Anterior cingulate cortex (tissue), 58 donors: ENCODE data around the gene KIF6.
"Not testable (repeated sequence)": the region's sequence is repeated elsewhere in the genome, so short reads cannot be mapped to it uniquely, and the experiment has no call there.

ENCODE experiments used
- DNase-seq, 58 donors: peaks; one replicate each; lab custom pipeline; 2025; lab: John Stamatoyannopoulos, UW

Gene KIF6

GRCh38 chr6:39714802-39715201, 10.4 kb downstream of the KIF6 start:
- DNase-seq: peak in 5 of 58 donors; percentile 9 to 85 (median 19)

GRCh38 chr6:39707962-39708683, 17.1 kb downstream of the KIF6 start:
- DNase-seq: no peak

DNA sequence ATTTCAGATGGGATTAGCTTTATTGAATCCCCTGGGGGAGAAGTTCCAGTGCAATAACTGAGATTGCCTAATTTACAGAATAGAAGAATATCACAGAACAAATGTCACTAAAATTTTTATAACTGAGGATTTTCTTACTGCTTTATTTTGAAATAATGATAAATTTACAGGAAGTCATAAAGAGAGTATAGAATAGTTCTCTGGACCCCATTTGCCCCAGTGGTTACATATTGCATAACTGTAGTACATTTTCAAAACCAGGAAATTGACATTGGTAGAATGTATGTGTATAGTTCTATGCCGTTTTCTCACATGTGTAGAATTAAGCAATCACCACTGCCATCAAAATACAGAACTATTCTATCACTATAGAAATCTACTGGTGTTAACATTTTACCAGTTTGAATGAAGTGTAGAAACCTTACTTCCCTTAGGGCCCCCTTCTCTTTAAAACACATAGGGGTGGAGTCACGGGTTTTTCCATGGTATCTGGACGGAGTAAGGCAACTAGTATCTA, 18.3 kb downstream of the KIF6 start:
- DNase-seq: no peak

DNA sequence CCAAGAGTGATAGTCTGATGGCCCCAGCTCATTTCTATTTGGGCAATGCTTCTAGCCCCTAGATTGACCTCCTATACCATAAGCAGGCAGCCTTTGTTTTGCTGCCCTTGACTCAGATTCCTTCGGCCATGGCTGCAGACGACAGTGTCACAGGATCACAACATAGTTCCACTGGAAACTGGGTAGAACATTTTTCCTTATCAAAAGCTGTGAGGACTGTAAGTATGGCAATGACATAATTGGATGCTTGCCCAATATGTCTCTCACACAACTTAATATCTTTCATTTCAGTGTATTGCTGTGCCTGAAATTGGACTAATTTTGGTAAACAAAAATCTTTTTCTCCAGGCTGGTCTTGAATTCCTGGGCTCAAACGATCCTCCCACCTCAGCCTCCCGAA, 22.9 kb downstream of the KIF6 start:
- DNase-seq: no peak

DNA sequence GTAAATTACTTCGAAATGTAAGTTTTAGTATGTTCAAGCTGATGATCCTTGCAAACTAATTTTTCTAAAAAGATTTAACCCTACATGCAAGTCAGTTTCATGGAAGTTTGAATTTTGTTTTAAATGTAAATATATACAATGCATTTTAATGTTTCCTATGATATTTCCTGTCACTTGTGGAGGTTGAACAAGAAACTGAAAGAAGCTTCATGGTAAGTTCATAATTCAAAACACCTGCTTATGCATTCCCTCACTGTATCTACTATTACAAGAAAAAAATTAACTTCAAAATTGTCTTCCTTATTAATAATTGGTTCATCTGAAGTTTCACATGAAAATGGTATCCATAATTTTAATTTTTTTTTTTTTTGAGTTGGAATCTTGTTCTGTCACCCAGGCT, 24.8 kb downstream of the KIF6 start:
- DNase-seq: no peak

GRCh38 chr6:39698789-39699188, 26.4 kb downstream of the KIF6 start:
- no peak for DNase-seq

DNA sequence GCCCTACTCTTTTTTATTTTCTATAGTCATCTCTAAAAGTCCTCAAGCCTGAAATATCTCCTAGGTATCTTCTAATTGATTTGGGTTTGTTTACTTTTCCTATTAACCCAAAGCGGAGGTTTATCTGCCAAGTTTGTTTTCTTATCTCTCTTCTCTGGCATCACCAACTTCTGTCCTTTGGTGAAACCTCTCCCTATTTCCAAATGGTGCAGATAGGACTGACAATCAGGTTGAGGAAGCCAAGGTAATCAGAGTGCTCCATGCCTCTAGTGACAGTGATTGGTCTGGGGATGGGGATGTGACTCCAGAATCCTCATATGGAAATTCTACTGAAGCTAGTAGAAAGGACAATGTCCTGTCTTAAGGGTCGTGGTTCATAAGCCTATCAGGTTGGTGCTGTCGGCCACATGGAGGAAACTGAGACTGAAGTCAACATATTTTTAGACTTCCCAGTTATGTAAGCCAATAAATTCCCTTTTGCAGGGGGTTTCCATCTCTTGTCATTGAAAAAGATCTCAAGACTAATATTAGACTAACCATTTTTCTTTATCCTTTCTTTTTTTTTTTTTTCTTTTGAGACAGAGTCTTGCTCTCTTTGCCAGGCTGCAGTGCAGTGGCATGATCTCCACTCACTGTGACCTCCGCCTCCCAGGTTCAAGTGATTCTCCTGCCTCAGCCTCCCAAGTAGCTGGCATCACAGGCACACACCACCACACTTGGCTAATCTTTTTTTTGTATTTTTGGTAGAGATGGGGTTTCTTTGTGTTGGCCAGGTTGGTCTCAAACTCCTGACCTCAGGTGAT, 28.0 kb downstream of the KIF6 start:
- no peak for DNase-seq

DNA sequence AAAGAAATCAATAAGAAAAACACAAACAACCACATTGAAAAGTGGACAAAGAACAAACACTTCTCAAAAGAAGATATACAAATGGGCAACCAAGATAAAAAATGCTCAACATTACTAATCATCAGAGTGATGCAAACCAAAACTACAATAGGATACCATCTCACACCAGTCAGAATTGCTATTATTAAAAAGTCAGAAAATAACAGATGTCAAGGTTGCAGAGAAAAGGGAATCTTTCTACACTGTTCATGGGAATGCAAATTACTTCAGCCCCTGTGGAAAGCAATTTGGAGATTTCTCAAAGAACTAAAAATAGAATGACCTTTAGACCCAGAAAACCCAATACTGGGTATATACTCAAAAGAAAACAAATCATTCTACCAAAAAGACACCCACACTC, 29.8 kb downstream of the KIF6 start:
- no peak for DNase-seq

DNA sequence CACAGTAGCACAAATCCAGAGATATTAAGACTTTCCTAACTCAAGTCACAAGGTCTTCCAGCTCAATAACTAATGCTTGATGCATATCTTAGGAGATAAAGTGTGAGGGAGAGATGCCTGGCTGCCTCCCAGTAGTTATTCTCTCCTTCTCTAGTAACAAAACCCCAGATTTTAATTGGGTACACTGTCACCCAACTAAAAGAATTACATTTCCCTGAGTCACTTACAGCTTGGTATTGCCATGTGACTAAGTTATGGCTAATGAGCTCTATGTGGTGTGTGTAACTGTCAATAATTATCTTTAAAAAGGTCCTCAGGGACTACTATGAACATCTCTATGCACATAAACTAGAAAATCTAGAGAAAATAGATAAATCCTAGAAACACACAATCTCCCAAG, 32.0 kb downstream of the KIF6 start:
- DNase-seq: no peak

DNA sequence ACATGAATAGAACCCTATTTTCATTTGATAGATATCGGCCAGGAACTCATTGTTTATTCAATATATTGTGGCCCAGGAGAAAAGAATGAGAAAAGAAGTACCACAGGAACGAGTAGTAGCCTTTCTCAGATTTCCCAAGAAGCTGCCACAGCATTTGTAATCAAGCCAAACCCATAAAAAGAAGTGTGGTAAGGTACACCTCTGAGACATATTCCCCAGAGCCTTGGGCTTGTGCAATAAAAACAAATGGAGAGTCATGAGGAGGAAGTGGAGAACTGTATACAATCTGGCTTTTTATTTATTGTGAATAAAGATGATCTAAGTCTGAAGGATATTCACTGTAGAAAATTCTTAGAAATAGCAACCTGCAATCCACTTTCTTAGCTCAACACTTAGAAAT, 36.7 kb downstream of the KIF6 start:
- DNase-seq: no peak

GRCh38 chr6:39686976-39687375, 38.2 kb downstream of the KIF6 start:
- peak in 39 of 58 donors; percentile 7 to 90 (median 45) for DNase-seq

DNA sequence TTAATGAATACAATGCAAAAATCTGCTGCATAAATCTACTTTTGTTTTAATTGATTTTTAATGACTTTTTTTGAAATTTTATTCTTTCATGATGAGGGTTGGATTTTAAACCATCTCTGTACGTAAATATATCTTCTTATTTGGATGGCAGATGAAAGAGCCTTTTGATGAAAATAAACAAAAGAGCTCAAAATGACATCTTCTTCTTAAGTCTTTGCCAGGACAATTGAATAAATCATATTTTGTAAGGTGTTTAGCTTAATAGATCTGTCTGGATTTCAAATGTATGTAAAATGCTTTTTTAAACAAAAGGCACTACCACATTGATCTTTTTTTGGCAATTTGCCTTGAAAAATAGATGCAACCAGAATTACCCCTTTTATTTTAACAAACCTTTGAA, 39.3 kb downstream of the KIF6 start:
- no peak for DNase-seq

GRCh38 chr6:39685489-39685826, 39.8 kb downstream of the KIF6 start:
- DNase-seq: no peak

- DNase-seq: peak in 7 of 58 donors; percentile 2 to 30 (median 22)
These were observed 40.3 kb downstream of the KIF6 start for GRCh38 chr6:39684790-39685488.

- DNase-seq: no peak
These were observed 43.5 kb downstream of the KIF6 start for GRCh38 chr6:39681674-39682121.

DNA sequence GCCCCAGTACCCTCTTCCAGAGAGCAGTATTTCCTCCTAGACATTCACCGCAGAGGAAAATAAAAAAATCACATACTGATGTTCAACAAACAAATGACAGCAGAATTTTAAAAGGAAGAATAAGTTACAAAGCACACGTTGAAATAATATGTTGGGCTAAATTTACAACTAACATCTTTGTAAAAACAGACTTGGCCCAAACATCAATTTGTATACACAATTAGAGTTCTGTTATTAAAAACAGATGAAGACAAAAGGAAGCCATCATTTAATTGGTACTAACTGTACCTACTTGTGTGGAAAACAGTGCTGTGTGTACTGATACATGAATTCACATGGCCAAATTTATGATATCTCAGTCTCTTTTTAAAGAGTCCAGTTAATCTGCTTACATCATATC, 46.3 kb downstream of the KIF6 start:
- no peak for DNase-seq

DNA sequence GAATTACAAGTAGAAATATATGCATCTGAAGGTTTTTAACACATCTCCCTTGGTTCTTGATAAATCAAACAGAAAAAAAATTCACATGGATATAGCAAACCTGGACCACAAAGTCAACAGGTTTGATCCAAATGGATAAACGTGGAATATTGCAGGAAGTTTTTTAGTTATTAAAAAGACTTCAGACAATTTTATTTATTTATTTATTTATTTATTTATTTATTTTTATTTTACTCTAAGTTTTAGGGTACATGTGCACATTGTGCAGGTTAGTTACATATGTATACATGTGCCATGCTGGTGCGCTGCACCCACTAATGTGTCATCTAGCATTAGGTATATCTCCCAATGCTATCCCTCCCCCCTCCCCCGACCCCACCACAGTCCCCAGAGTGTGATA, 47.9 kb downstream of the KIF6 start:
- not testable (repeated sequence) for DNase-seq

- no peak for DNase-seq
These were observed 54.7 kb downstream of the KIF6 start for GRCh38 chr6:39670519-39670918.

DNA sequence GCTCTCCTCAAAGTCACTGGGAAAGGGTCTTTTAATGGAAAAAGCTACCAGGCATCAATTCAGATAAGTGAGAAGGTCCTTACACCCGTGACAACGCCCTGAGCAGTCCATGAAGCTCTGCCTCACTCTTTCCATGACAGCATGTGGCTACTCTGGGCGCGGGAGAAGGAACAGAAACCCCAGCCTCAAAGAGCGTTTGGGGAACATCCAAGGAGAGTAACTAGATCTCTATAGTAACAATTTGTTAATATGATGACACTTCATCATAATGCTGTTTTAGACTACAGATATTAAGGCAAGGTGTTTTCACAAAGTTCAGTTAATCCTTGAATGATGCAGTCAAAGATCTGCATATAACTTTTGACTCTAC, 55.2 kb downstream of the KIF6 start:
- peak in 1 of 58 donors; percentile 1 for DNase-seq

- no peak for DNase-seq
These were observed 55.8 kb downstream of the KIF6 start for GRCh38 chr6:39669207-39669972.
